CMK (cell line): ENCODE data around the gene GOLGA8O.
"Not testable (repeated sequence)": the region's sequence is repeated elsewhere in the genome, so short reads cannot be mapped to it uniquely, and the experiment has no call there.

Source experiments
- DNase-seq: peaks from one replicate; pipeline ENCODE4 v3.0.0-alpha.2; 2010; ENCODE audit warnings: low read depth

The GOLGA8O gene

GRCh38 chr15:32455534-32455933, at the start of gene GOLGA8O:
TSS of gene GOLGA8O (minus strand) at chr15:32455634. CDS start at chr15:32455536, 98 bp downstream.
- DNase-seq, result not testable (repeated sequence)

- not testable (repeated sequence) for DNase-seq
Observed at GRCh38 chr15:32504152-32504811, 48.8 kb upstream of the GOLGA8O start.

- not testable (repeated sequence) for DNase-seq
Observed at GRCh38 chr15:32502946-32503345, 47.5 kb upstream of the GOLGA8O start.

- not testable (repeated sequence) for DNase-seq
Observed at GRCh38 chr15:32492768-32493167, 37.3 kb upstream of the GOLGA8O start.

- DNase-seq, result not testable (repeated sequence)
Observed at GRCh38 chr15:32486474-32486873, 31.0 kb upstream of the GOLGA8O start.

- not testable (repeated sequence) for DNase-seq
Observed at GRCh38 chr15:32483377-32483776, 27.9 kb upstream of the GOLGA8O start.

- DNase-seq, result not testable (repeated sequence)
Observed at GRCh38 chr15:32481683-32482082, 26.2 kb upstream of the GOLGA8O start.

GRCh38 chr15:32468076-32468475, 12.6 kb upstream of the GOLGA8O start:
- not testable (repeated sequence) for DNase-seq

- DNase-seq, result not testable (repeated sequence)
Observed at GRCh38 chr15:32440445-32440977, 14.9 kb downstream of the GOLGA8O start.

GRCh38 chr15:32434102-32434963, 21.1 kb downstream of the GOLGA8O start:
- DNase-seq, result not testable (repeated sequence)

GRCh38 chr15:32427635-32428034, 27.8 kb downstream of the GOLGA8O start:
- not testable (repeated sequence) for DNase-seq

GRCh38 chr15:32426511-32426910, 28.9 kb downstream of the GOLGA8O start:
- not testable (repeated sequence) for DNase-seq

GRCh38 chr15:32407903-32408302, 47.5 kb downstream of the GOLGA8O start:
- not testable (repeated sequence) for DNase-seq

- DNase-seq, result not testable (repeated sequence)
Observed at GRCh38 chr15:32403192-32403591, 52.2 kb downstream of the GOLGA8O start, which contains the start of gene GOLGA8K. TSS of gene GOLGA8K (minus strand) at chr15:32403292. CDS start at chr15:32403194, 98 bp downstream.

GRCh38 chr15:32396522-32396921, 58.9 kb downstream of the GOLGA8O start:
- not testable (repeated sequence) for DNase-seq
